ENCODE results near the gene ZPBP. TPM values are rescaled to one million over a fixed set of nuclear protein-coding genes. Genes with fewer than 3 reads are reported as not detected.

ZPBP gene
- total and polyA plus RNA-seq, 2 donors (not counting 1 experiment from before 2014, with no cell fraction given): not detected

DNA sequence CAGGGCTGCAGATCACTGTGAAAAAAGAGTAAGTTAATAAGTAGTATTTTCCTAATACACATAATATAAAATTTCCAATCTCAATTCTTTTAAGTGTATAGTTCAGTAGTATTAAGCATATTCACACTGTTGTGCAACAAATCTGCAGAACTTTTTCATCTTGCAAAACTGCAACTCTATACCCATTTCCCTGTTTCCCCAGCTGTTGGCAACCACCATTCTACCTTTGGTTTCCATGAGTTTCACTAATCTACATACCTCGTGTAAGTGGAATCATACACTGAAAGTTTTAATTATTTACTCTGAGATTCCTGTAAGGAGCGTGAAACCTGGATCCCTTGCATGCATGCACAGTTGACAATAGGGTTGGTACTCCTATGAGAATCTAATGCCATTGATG is 155.4 kb downstream of the ZPBP start:
- Mint-ChIP-seq H3K4me1 (no peaks in the 10 kb centered on the region), H3K27me3 (no peaks in the 10 kb centered on the region), H3K9me3 (ENCODE audit: insufficient read depth) (peaks cover 2% of the 10 kb centered on the region), H3K27ac (no peak overlapping the region), H3K4me3 (no peak overlapping the region)
- ChIA-PET CTCF (no interaction called here), POLR2A (no interaction called here)
- Histone ChIP-seq H3K27me3 (replicated peaks in 1 of 4; ENCODE audit: control extremely low read depth in 1 of 4, control insufficient read depth in 3 of 4, insufficient read depth in 4 of 4, low read length in 3 of 4) (no peaks in the 10 kb centered on the region), H2AFZ (ENCODE audit: insufficient read depth, low read depth, low read length, poor library complexity, severe bottlenecking) (no peak overlapping the region), H3K36me3 (replicated peaks in 1 of 2; ENCODE audit: control extremely low read depth in 1 of 2, control insufficient read depth in 1 of 2, extremely low read depth in 1 of 2, insufficient read depth in 2 of 2, low read length in 1 of 2) (no peaks in the 10 kb centered on the region), H3K4me3 (ENCODE audit: control extremely low read depth in 1 of 5, extremely low read depth in 1 of 5, insufficient read depth in 1 of 5, low read depth in 2 of 5, low read length in 4 of 5) (no peak overlapping the region), H3K4me1 (ENCODE audit: control insufficient read depth in 2 of 2, insufficient read depth in 2 of 2, low read length in 2 of 2) (no peaks in the 10 kb centered on the region), H3K9ac (ENCODE audit: low read length) (no peak overlapping the region), H3K27ac (ENCODE audit: low read length in 2 of 2) (no peak overlapping the region), H3K79me2 (ENCODE audit: control insufficient read depth, insufficient read depth, low read length) (no peaks in the 10 kb centered on the region), H4K20me1 (ENCODE audit: control insufficient read depth, insufficient read depth, low read length, poor library complexity, severe bottlenecking) (no peaks in the 10 kb centered on the region), H3K9me3 (ENCODE audit: control extremely low read depth in 1 of 3, control insufficient read depth in 2 of 3, insufficient read depth in 1 of 3, low read length in 2 of 3) (peaks cover 0 to 5% (median 0%) of the 10 kb centered on the region in 3 donors), H3K4me2 (replicated peaks; ENCODE audit: low read depth, low read length, poor library complexity, severe bottlenecking) (no peak overlapping the region)
- no peak for ATAC-seq (ENCODE audit: low read depth)
- TF ChIP-seq EZH2 (IDR thresholded peaks at IDR 0.05; ENCODE audit: borderline replicate concordance, insufficient read depth, low read depth, low read length, poor library complexity, severe bottlenecking) (no peak), CTCF (IDR thresholded peaks at IDR 0.05) (no peak)
- WGBS (ENCODE audit: insufficient coverage): no CpG with 5 or more reads among the region's 2 CpGs
- DNase-seq: no peak
- intact Hi-C loops (cut with micrococcal nuclease): no loop called here

DNA sequence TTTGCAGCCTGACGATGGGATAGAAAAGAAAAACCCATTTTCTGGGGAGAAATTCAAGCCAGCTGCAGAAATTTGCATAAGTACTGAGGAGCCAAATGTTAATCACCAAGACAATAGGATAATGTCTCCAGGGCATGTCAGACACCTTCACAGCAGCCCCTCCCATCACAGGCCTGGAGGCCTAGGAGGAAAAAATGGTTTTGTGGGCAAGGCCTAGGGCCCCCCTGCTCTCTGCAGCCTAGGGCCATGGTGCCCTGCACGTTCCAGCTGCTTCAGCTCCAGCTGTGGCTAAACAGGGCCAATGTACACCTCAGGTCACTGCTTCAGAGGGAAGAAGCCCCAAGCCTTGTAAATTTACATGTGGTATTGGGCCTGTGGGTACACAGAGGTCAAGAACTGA is 161.4 kb downstream of the ZPBP start:
- H3K27me3 Mint-ChIP-seq: no peaks in the 10 kb centered on the region
- CTCF ChIA-PET: no interaction called here
- peaks cover 2% of the 10 kb centered on the region for H3K9me3 Mint-ChIP-seq (ENCODE audit: insufficient read depth)

More for the DNA sequence above, 161.4 kb downstream of the ZPBP start:
- H3K4me1 Mint-ChIP-seq: no peaks in the 10 kb centered on the region
- ATAC-seq (ENCODE audit: low read depth): no peak
- H3K4me3 ChIP-seq (ENCODE audit: control extremely low read depth in 1 of 5, extremely low read depth in 1 of 5, insufficient read depth in 1 of 5, low read depth in 2 of 5, low read length in 4 of 5): no peak overlapping the region
- DNase-seq: no peak
- POLR2A ChIA-PET: no interaction called here
- no peaks in the 10 kb centered on the region for H3K4me1 ChIP-seq (ENCODE audit: control insufficient read depth in 2 of 2, insufficient read depth in 2 of 2, low read length in 2 of 2)
- no peak overlapping the region for H3K27ac Mint-ChIP-seq
- H3K4me2 ChIP-seq (replicated peaks; ENCODE audit: low read depth, low read length, poor library complexity, severe bottlenecking): no peak overlapping the region
- no peak overlapping the region for H2AFZ ChIP-seq (ENCODE audit: insufficient read depth, low read depth, low read length, poor library complexity, severe bottlenecking)
- H3K79me2 ChIP-seq (ENCODE audit: control insufficient read depth, insufficient read depth, low read length): no peaks in the 10 kb centered on the region
- no peak overlapping the region for H3K9ac ChIP-seq (ENCODE audit: low read length)
- 82% methylated on average over 2 of the region's 2 CpGs for WGBS (ENCODE audit: insufficient coverage)
- H3K27ac ChIP-seq (ENCODE audit: low read length in 2 of 2): no peak overlapping the region
- intact Hi-C loops (cut with micrococcal nuclease): no loop called here
- TF ChIP-seq CTCF (IDR thresholded peaks at IDR 0.05) (no peak), EZH2 (IDR thresholded peaks at IDR 0.05; ENCODE audit: borderline replicate concordance, insufficient read depth, low read depth, low read length, poor library complexity, severe bottlenecking) (no peak)
- H4K20me1 ChIP-seq (ENCODE audit: control insufficient read depth, insufficient read depth, low read length, poor library complexity, severe bottlenecking): no peaks in the 10 kb centered on the region
- H3K36me3 ChIP-seq (replicated peaks in 1 of 2; ENCODE audit: control extremely low read depth in 1 of 2, control insufficient read depth in 1 of 2, extremely low read depth in 1 of 2, insufficient read depth in 2 of 2, low read length in 1 of 2): no peaks in the 10 kb centered on the region
- no peak overlapping the region for H3K4me3 Mint-ChIP-seq
- no peaks in the 10 kb centered on the region for H3K27me3 ChIP-seq (replicated peaks in 1 of 4; ENCODE audit: control extremely low read depth in 1 of 4, control insufficient read depth in 3 of 4, insufficient read depth in 4 of 4, low read length in 3 of 4)
- peaks cover 0 to 9% (median 9%) of the 10 kb centered on the region in 3 donors for H3K9me3 ChIP-seq (ENCODE audit: control extremely low read depth in 1 of 3, control insufficient read depth in 2 of 3, insufficient read depth in 1 of 3, low read length in 2 of 3)

All from B cell (primary cell).